ENCODE data around the gene SEMA6B. TPM values are rescaled to one million over a fixed set of nuclear protein-coding genes. Genes with fewer than 3 reads are reported as not detected.

SEMA6B gene
- polyA plus RNA-seq, 1 donor = 3.3 TPM

GRCh38 chr19:4556597-4557127 lies 2.8 kb downstream of the SEMA6B start:
- DNase-seq = no peak
- WGBS (ENCODE audit: insufficient coverage, low lambda C conversion rate) = 100% methylated on average over 2 of the region's 25 CpGs
- no peaks in the 10 kb centered on the region for H3K4me1 ChIP-seq (ENCODE audit: control insufficient read depth, insufficient read depth, low read length)
- H3K4me3 ChIP-seq (ENCODE audit: low read length) = no peak overlapping the region
- H3K36me3 ChIP-seq (ENCODE audit: control insufficient read depth, insufficient read depth, low read length) = no peaks in the 10 kb centered on the region
- no peaks in the 10 kb centered on the region for H3K27me3 ChIP-seq (ENCODE audit: control insufficient read depth, insufficient read depth, low read length)
- no peaks in the 10 kb centered on the region for H3K9me3 ChIP-seq (ENCODE audit: control insufficient read depth, low read depth, low read length)
- H3K27ac ChIP-seq (ENCODE audit: low read length) = no peak overlapping the region

DNA sequence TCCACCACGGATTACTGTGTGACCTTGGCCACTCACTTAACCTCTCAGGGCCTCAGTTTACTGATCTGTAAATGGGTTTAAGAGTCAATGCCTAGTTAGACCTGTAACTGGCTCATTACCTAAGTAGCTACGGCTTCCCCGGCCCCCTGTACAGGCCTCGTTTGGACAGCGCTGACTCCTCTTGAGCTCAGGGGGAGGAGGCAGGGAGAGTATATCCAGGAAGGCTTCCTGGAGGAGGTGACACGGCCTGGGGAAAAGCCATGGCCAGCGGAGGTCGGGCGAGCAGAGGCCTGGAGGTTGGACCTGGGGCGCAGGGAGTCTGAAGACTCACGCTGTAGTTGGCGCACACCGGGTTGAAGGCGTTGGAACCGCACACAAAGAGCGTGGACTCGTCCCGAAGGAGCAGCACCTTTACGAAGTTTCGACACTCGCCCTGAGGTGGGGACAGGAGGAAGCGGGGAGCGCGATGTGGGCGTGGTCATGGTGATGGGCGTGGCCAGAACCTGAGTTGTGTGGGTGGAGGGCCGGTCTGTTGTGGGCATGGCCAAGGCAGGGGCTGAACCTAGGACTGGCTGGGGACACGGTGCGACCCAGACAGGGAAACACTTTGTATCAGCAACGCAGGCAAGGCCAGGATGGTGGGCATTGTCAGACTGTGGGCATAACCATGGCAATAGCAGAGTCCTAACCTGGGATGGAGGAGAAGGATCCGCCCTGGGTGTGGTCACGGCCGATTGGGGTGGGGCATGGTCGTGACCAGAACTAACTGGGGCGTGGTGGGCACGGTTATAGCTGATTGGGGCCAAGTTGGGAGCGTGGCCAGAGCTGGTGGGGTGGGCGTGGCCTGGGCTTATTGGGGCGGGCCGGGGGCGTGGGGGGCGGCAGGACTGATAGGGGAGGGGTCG lies 3.6 kb downstream of the SEMA6B start:
- Histone ChIP-seq H3K27ac (ENCODE audit: low read length) (no peak overlapping the region), H3K27me3 (ENCODE audit: control insufficient read depth, insufficient read depth, low read length) (no peaks in the 10 kb centered on the region), H3K4me3 (ENCODE audit: low read length) (no peak overlapping the region), H3K4me1 (ENCODE audit: control insufficient read depth, insufficient read depth, low read length) (no peaks in the 10 kb centered on the region), H3K36me3 (ENCODE audit: control insufficient read depth, insufficient read depth, low read length) (no peaks in the 10 kb centered on the region), H3K9me3 (ENCODE audit: control insufficient read depth, low read depth, low read length) (no peaks in the 10 kb centered on the region)
- no CpG with 5 or more reads among the region's 43 CpGs for WGBS (ENCODE audit: insufficient coverage, low lambda C conversion rate)
- no peak for DNase-seq

DNA sequence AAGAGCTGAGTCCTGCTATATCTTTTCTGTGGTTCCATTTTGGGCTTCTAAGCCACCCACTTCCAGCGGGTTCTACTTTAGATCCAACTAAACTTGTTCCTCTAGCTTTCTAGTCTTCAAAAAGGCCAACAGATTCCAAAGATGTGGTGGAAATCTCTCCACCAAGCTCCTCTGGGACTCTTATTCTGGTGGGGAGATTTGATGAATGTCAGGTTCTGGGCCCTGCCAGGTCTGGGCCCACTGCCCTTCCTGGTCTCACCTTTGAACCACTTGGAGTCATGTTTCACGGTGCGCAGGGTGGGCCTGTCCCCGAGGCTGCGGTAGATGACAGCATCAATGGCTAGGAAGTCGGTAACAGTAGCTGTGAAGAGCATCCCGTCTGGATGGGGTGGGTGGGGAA lies 4.8 kb downstream of the SEMA6B start:
- WGBS (ENCODE audit: insufficient coverage, low lambda C conversion rate) = no CpG with 5 or more reads among the region's 7 CpGs
- Histone ChIP-seq H3K27me3 (ENCODE audit: control insufficient read depth, insufficient read depth, low read length) (no peaks in the 10 kb centered on the region), H3K4me3 (ENCODE audit: low read length) (no peak overlapping the region), H3K27ac (ENCODE audit: low read length) (no peak overlapping the region), H3K36me3 (ENCODE audit: control insufficient read depth, insufficient read depth, low read length) (no peaks in the 10 kb centered on the region), H3K9me3 (ENCODE audit: control insufficient read depth, low read depth, low read length) (no peaks in the 10 kb centered on the region), H3K4me1 (ENCODE audit: control insufficient read depth, insufficient read depth, low read length) (no peaks in the 10 kb centered on the region)
- DNase-seq = no peak

DNA sequence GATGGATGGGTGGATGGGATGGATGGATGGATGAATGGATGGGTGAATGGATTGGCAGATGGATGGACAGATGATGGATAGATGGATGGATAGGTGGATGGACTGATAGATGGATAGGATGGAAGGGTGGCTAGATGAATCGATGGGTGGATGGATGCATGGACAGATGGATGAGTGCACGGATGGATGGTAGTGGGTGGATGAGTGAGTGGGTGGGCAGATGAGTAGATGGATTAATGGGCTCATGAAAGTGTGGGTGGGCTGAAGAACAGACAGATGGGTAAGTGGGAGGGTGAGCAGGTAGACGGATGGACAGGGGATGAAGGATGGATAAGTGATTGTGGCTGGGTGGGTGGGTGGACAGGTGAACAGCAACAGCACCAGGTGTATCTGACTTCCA lies 5.7 kb downstream of the SEMA6B start:
- Histone ChIP-seq H3K4me1 (ENCODE audit: control insufficient read depth, insufficient read depth, low read length) (no peaks in the 10 kb centered on the region), H3K4me3 (ENCODE audit: low read length) (no peak overlapping the region), H3K27ac (ENCODE audit: low read length) (no peak overlapping the region), H3K27me3 (ENCODE audit: control insufficient read depth, insufficient read depth, low read length) (no peaks in the 10 kb centered on the region), H3K36me3 (ENCODE audit: control insufficient read depth, insufficient read depth, low read length) (no peaks in the 10 kb centered on the region), H3K9me3 (ENCODE audit: control insufficient read depth, low read depth, low read length) (no peaks in the 10 kb centered on the region)
- no peak for DNase-seq
- 95% methylated on average over 2 of the region's 3 CpGs for WGBS (ENCODE audit: insufficient coverage, low lambda C conversion rate)

DNA sequence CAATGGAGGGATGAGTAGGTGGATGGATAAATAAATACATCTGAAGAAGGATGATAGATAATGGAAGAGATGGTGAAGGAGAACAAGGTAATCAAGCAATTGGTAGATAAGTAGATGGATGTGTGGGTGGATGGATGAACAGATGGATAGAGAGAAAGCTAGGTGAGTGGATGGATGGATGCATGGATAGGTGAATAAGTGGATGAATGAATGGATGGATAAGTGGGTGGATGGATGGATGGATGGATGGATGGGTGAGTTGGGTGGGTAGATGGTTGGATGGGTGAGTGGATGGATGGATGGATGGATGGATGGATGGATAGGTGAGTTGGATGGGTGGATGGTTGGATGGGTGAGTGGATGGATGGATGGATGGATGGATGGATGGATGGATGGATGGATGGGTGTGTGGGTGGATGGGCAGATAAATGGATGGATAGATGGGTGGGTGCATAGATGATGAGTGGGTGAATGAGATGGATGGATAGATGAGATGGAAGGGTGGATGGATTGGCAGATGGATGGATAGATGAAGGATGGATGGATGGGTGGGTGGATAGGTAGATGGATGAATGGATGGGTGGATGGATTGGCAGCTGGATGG lies 6.3 kb downstream of the SEMA6B start:
- no peaks in the 10 kb centered on the region for H3K36me3 ChIP-seq (ENCODE audit: control insufficient read depth, insufficient read depth, low read length)
- no peaks in the 10 kb centered on the region for H3K9me3 ChIP-seq (ENCODE audit: control insufficient read depth, low read depth, low read length)
- no peak overlapping the region for H3K4me3 ChIP-seq (ENCODE audit: low read length)
- no peaks in the 10 kb centered on the region for H3K4me1 ChIP-seq (ENCODE audit: control insufficient read depth, insufficient read depth, low read length)
- H3K27me3 ChIP-seq (ENCODE audit: control insufficient read depth, insufficient read depth, low read length) = no peaks in the 10 kb centered on the region
- no peak for DNase-seq
- no peak overlapping the region for H3K27ac ChIP-seq (ENCODE audit: low read length)

DNA sequence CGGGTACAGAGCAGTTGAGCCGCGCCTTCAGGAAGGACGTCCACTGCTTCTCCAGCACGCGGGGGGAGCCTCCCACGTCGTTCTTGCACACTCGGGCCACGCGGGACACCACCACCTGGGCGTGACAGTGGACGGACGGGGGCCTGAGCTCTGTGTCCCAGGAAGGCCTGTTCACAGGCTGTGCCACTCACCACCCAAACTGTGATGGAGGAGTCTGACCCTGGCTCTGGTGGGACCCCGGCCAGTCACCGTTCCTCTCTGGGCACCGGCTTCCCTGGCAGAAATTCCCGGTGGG lies 7.0 kb downstream of the SEMA6B start:
- Histone ChIP-seq H3K27me3 (ENCODE audit: control insufficient read depth, insufficient read depth, low read length) (no peaks in the 10 kb centered on the region), H3K9me3 (ENCODE audit: control insufficient read depth, low read depth, low read length) (no peaks in the 10 kb centered on the region), H3K36me3 (ENCODE audit: control insufficient read depth, insufficient read depth, low read length) (no peaks in the 10 kb centered on the region), H3K4me3 (ENCODE audit: low read length) (no peak overlapping the region), H3K4me1 (ENCODE audit: control insufficient read depth, insufficient read depth, low read length) (no peaks in the 10 kb centered on the region), H3K27ac (ENCODE audit: low read length) (no peak overlapping the region)
- DNase-seq = no peak
- no CpG with 5 or more reads among the region's 18 CpGs for WGBS (ENCODE audit: insufficient coverage, low lambda C conversion rate)

GRCh38 chr19:4550479-4551050 lies 8.9 kb downstream of the SEMA6B start:
- Histone ChIP-seq H3K27ac (ENCODE audit: low read length) (no peak overlapping the region), H3K36me3 (ENCODE audit: control insufficient read depth, insufficient read depth, low read length) (no peaks in the 10 kb centered on the region), H3K27me3 (ENCODE audit: control insufficient read depth, insufficient read depth, low read length) (no peaks in the 10 kb centered on the region), H3K9me3 (ENCODE audit: control insufficient read depth, low read depth, low read length) (no peaks in the 10 kb centered on the region), H3K4me1 (ENCODE audit: control insufficient read depth, insufficient read depth, low read length) (no peaks in the 10 kb centered on the region), H3K4me3 (ENCODE audit: low read length) (no peak overlapping the region)
- no CpG with 5 or more reads among the region's 26 CpGs for WGBS (ENCODE audit: insufficient coverage, low lambda C conversion rate)
- no peak for DNase-seq

DNA sequence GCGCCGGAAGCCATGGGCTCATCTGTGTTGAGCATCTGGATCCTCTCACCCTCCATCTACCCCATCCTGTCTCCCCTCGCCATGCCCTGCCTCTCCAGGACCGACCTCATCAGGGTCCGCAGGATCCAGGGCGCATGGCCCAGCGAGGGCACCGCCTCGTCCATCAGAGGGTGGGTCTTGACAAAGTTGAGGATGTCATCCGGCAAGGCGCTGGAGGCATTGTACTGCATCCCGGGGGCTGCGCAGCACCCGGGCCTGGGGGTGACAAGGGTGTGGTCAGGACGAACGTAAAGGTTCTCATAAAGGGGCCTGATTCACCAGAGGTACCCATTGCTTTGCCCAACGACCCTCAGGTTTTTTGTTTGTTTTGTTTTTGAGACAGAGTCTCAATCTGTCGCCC lies 9.5 kb downstream of the SEMA6B start:
- H3K27ac ChIP-seq (ENCODE audit: low read length) = no peak overlapping the region
- DNase-seq = no peak
- no peak overlapping the region for H3K4me3 ChIP-seq (ENCODE audit: low read length)
- H3K9me3 ChIP-seq (ENCODE audit: control insufficient read depth, low read depth, low read length) = no peaks in the 10 kb centered on the region
- no peaks in the 10 kb centered on the region for H3K4me1 ChIP-seq (ENCODE audit: control insufficient read depth, insufficient read depth, low read length)
- WGBS (ENCODE audit: insufficient coverage, low lambda C conversion rate) = no CpG with 5 or more reads among the region's 18 CpGs
- no peaks in the 10 kb centered on the region for H3K27me3 ChIP-seq (ENCODE audit: control insufficient read depth, insufficient read depth, low read length)
- no peaks in the 10 kb centered on the region for H3K36me3 ChIP-seq (ENCODE audit: control insufficient read depth, insufficient read depth, low read length)

DNA sequence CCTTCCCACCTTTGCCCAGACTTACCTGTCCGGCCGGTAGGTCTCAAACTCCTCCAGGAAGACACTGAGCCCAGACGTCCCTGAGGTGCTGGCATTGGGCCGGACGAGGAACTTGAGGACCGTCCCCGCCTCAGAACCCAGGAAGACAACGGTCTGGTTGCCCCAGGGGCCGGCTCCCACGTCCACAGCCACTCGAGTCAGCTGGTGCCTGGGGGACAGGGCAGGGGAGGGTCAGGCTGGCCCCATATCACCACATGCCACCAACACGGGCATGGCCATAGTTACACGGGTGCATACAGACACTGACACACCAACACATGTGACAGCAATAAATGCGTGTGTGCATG lies 11.3 kb downstream of the SEMA6B start:
- Histone ChIP-seq H3K36me3 (ENCODE audit: control insufficient read depth, insufficient read depth, low read length) (no peaks in the 10 kb centered on the region), H3K4me1 (ENCODE audit: control insufficient read depth, insufficient read depth, low read length) (no peaks in the 10 kb centered on the region), H3K9me3 (ENCODE audit: control insufficient read depth, low read depth, low read length) (peaks cover 3% of the 10 kb centered on the region), H3K4me3 (ENCODE audit: low read length) (no peak overlapping the region), H3K27ac (ENCODE audit: low read length) (no peak overlapping the region), H3K27me3 (ENCODE audit: control insufficient read depth, insufficient read depth, low read length) (no peaks in the 10 kb centered on the region)
- DNase-seq = no peak
- no CpG with 5 or more reads among the region's 14 CpGs for WGBS (ENCODE audit: insufficient coverage, low lambda C conversion rate)

- Histone ChIP-seq H3K27ac (ENCODE audit: low read length) (no peak overlapping the region), H3K9me3 (ENCODE audit: control insufficient read depth, low read depth, low read length) (peaks cover 6% of the 10 kb centered on the region), H3K36me3 (ENCODE audit: control insufficient read depth, insufficient read depth, low read length) (no peaks in the 10 kb centered on the region), H3K27me3 (ENCODE audit: control insufficient read depth, insufficient read depth, low read length) (no peaks in the 10 kb centered on the region), H3K4me3 (ENCODE audit: low read length) (no peak overlapping the region), H3K4me1 (ENCODE audit: control insufficient read depth, insufficient read depth, low read length) (no peaks in the 10 kb centered on the region)
- WGBS (ENCODE audit: insufficient coverage, low lambda C conversion rate) = no CpG with 5 or more reads among the region's 32 CpGs
- DNase-seq = no peak
These were observed 11.9 kb downstream of the SEMA6B start for GRCh38 chr19:4547303-4548237.
